ENCODE results near the gene TNP2. TPM values are rescaled to one million over a fixed set of nuclear protein-coding genes. Genes with fewer than 3 reads are reported as not detected.

TNP2 gene
- total RNA-seq, 1 donor from 2014 or later = not detected

- intact Hi-C loops (cut with micrococcal nuclease) = no loop called here
- TF ChIP-seq, protein P1, sequence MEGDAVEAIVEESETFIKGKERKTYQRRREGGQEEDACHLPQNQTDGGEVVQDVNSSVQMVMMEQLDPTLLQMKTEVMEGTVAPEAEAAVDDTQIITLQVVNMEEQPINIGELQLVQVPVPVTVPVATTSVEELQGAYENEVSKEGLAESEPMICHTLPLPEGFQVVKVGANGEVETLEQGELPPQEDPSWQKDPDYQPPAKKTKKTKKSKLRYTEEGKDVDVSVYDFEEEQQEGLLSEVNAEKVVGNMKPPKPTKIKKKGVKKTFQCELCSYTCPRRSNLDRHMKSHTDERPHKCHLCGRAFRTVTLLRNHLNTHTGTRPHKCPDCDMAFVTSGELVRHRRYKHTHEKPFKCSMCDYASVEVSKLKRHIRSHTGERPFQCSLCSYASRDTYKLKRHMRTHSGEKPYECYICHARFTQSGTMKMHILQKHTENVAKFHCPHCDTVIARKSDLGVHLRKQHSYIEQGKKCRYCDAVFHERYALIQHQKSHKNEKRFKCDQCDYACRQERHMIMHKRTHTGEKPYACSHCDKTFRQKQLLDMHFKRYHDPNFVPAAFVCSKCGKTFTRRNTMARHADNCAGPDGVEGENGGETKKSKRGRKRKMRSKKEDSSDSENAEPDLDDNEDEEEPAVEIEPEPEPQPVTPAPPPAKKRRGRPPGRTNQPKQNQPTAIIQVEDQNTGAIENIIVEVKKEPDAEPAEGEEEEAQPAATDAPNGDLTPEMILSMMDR (IDR thresholded peaks at IDR 0.05; ENCODE audit: borderline replicate concordance) = no peak
- peaks cover 6% of the 10 kb centered on the region for H3K4me1 ChIP-seq
- H3K36me3 ChIP-seq = no peaks in the 10 kb centered on the region
- H3K27me3 ChIP-seq (ENCODE audit: low read depth) = no peaks in the 10 kb centered on the region
- DNase-seq = no peak
- no peaks in the 10 kb centered on the region for H3K9me3 ChIP-seq (replicated peaks)
- H3K4me3 ChIP-seq = no peak overlapping the region
- H3K27ac ChIP-seq (replicated peaks) = no peak overlapping the region
Observed at GRCh38 chr16:11313493-11314308, 44.6 kb upstream of the TNP2 start.

DNA sequence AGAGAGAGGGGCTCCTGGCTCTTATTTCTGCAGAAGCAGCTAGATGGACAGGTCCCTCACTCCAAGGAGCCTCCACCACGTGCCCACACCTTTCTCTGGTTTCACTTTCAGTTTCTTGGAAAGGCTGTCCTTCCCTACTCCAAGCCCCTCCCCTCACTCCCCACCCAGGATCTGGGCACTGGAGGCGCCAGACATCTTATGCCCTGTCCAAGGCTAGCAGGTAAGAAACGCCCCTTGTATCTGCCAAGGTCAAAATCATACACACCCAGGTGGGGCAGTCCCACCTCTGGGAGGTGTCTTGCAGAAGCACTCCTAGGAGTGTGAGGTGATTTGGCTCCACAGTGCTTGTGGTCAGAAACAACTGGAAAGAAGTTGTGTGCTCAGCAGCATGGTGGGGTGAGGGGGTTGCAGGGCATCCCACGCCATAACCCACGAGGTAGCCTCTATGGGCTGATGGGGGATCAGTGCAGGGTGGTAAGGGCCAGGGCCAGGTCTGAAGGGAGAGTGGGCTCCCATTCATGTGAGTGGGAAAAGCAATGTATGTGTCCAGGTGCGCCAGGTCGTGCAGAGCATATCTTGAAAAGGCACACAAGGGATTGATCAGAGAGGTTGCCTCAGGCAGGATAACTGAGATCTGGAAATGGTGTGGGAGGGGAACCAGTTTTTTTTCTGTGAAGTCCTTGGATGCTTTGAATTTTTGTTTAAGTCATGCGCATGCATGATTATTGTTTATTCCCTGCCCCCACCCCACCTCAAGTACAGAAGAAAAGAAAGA, 43.8 kb upstream of the TNP2 start:
- no peak overlapping the region for H3K4me3 ChIP-seq
- TF ChIP-seq, protein P1 (IDR thresholded peaks at IDR 0.05; ENCODE audit: borderline replicate concordance) = no peak

GRCh38 chr16:11310997-11311561, 42.0 kb upstream of the TNP2 start:
- Histone ChIP-seq H3K36me3 (no peaks in the 10 kb centered on the region), H3K27me3 (ENCODE audit: low read depth) (no peaks in the 10 kb centered on the region), H3K27ac (replicated peaks) (peak overlapping the region; percentile 67), H3K4me1 (peaks cover 6% of the 10 kb centered on the region), H3K9me3 (replicated peaks) (no peaks in the 10 kb centered on the region), H3K4me3 (no peak overlapping the region)
- TF ChIP-seq, protein P1 (IDR thresholded peaks at IDR 0.05; ENCODE audit: borderline replicate concordance) = no peak
- intact Hi-C loops (cut with micrococcal nuclease) = no loop called here
- no peak for DNase-seq

More for the DNA sequence above, 43.8 kb upstream of the TNP2 start:
- H3K27ac ChIP-seq (replicated peaks) = no peak overlapping the region
- no peaks in the 10 kb centered on the region for H3K9me3 ChIP-seq (replicated peaks)
- intact Hi-C loops (cut with micrococcal nuclease) = no loop called here
- no peaks in the 10 kb centered on the region for H3K27me3 ChIP-seq (ENCODE audit: low read depth)
- no peak for DNase-seq
- H3K4me1 ChIP-seq = peaks cover 6% of the 10 kb centered on the region
- no peaks in the 10 kb centered on the region for H3K36me3 ChIP-seq

DNA sequence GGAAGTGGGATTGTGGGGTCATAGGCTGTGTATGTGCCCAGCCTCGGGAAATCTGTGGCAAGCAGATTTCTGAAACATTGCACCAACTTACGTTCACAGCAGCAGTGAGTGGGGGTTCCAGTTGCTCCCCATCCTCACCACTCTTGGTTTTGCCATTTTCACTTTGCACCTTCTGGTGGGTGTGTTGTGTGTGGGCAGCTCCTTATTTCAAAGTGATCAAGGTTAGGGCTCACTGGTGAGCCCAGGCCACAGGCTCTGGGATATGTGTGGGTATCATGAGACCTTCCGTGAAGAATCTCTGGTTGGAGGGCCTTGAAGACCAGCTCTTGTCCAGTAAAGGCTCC, 41.5 kb upstream of the TNP2 start:
- Histone ChIP-seq H3K4me3 (no peak overlapping the region), H3K4me1 (peaks cover 6% of the 10 kb centered on the region), H3K9me3 (replicated peaks) (no peaks in the 10 kb centered on the region), H3K36me3 (no peaks in the 10 kb centered on the region), H3K27me3 (ENCODE audit: low read depth) (no peaks in the 10 kb centered on the region), H3K27ac (replicated peaks) (peak overlapping the region; percentile 67)
- intact Hi-C loops (cut with micrococcal nuclease) = no loop called here
- TF ChIP-seq, protein P1 (IDR thresholded peaks at IDR 0.05; ENCODE audit: borderline replicate concordance) = no peak
- no peak for DNase-seq

DNA sequence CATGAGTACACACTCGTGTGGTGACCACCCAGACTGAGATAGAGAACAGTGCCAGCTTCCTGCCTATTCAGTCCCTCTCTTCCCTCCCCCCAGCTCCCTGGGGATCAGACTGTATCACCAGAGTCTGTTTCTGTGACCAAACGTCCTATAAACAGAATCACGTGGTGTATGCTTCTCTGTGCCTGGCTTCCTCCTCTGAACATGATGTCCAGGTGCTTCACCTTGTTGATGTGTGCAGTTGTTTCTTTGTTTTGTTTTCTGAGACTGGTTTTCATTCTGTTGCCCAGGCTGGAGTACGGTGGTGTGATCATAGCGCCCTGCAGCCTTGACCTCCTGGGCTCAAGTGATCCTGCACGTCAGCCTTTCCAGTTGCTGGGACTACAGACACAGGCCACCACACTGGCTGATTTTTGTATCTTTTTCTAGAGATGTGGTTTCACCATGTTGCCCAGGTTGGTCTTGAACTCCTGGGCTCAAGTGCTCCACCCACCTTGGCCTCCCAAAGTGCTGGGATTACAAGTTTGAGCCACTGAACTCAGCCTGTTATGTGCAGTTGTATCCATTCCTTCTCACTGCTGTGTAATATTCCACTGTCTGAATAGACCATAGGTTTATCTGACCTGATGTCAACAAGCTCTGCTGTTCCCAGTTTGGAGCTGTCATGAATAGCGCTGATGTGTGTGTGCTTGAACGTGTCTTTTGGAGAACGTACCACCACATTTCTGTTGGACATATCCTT, 40.9 kb upstream of the TNP2 start:
- H3K4me1 ChIP-seq = peaks cover 6% of the 10 kb centered on the region

More for the DNA sequence above, 40.9 kb upstream of the TNP2 start:
- H3K9me3 ChIP-seq (replicated peaks) = no peaks in the 10 kb centered on the region
- H3K36me3 ChIP-seq = no peaks in the 10 kb centered on the region
- no peak overlapping the region for H3K4me3 ChIP-seq
- H3K27me3 ChIP-seq (ENCODE audit: low read depth) = no peaks in the 10 kb centered on the region
- no peak overlapping the region for H3K27ac ChIP-seq (replicated peaks)
- intact Hi-C loops (cut with micrococcal nuclease) = no loop called here
- DNase-seq = no peak
- TF ChIP-seq, protein P1 (IDR thresholded peaks at IDR 0.05; ENCODE audit: borderline replicate concordance) = no peak
